GM18861 (cell line): ENCODE results near the gene PCSK9.

ENCODE experiments used
- ATAC-seq: cut with Tn5 transposase; IDR thresholded peaks from one replicate; pipeline ENCODE4 v1.9.1; 2021; ENCODE audit not compliant: unreplicated experiment

The PCSK9 gene

DNA sequence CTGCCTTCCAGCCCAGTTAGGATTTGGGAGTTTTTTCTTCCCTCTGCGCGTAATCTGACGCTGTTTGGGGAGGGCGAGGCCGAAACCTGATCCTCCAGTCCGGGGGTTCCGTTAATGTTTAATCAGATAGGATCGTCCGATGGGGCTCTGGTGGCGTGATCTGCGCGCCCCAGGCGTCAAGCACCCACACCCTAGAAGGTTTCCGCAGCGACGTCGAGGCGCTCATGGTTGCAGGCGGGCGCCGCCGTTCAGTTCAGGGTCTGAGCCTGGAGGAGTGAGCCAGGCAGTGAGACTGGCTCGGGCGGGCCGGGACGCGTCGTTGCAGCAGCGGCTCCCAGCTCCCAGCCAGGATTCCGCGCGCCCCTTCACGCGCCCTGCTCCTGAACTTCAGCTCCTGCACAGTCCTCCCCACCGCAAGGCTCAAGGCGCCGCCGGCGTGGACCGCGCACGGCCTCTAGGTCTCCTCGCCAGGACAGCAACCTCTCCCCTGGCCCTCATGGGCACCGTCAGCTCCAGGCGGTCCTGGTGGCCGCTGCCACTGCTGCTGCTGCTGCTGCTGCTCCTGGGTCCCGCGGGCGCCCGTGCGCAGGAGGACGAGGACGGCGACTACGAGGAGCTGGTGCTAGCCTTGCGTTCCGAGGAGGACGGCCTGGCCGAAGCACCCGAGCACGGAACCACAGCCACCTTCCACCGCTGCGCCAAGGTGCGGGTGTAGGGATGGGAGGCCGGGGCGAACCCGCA is at the start of gene PCSK9:
TSS of gene PCSK9 (plus strand) at position 207 of the 741 bp plus-strand sequence. CDS start at position 497, 290 bp downstream.
- no peak for ATAC-seq

DNA sequence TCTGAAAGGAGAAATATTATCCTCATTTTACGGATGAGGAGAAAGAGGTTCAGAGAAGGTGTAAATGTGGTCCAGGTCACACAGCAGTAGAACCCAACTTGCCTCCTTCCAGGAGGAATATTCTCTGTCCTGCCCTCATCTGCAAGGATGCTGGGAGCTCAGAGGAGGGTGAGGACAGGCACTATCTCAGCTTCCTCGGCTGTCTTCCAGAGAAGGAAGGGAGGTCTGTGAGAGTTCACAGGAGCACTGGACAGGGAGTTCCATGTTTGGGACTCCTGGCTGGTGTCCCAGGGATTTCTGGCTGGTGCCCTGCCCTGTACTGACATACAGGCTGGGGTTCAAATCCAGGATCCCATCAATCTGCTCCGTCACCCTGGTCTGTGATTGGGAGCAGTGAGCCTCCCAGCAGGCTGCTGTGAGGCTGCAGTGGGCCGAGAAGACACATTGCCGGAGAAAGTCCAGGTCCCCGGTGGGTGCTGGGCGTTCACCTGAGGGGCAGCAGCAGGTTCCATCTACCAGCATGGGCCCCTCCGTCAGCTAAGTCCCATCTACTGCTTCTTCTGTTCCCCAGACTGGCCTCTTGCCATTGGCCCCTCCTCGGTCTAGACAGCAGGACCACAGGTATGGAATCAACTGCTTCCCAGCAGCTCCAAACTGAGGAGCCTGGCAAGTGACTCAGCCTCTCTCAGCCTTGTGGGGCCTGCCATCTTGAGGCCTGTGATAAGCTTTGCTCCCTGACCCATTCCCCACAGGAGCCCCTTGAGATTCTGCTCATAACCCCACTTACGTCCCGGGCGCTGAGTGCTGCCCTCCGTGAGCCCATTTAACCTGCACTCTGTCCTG is 49.2 kb upstream of the PCSK9 start:
- ATAC-seq: no peak

DNA sequence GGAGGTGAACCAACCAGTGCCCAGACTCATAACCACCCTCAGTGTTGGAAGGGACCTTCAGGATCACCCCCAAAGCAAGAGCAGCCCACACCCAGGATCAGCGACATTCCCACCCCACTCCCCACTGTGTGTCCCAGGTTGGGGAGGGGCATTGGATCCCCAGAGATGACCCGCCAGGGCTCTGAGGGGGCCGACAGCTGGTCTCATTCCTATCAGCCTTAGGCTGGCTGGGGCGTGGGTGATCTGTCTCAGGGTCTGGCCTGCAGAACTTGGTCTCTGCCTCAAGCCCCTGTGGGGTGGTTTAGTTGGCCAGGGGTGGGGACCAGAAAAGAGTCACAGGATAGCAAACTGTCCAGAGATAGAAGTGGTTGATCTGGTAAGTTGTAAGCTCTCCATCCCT is 48.4 kb upstream of the PCSK9 start:
- no peak for ATAC-seq

DNA sequence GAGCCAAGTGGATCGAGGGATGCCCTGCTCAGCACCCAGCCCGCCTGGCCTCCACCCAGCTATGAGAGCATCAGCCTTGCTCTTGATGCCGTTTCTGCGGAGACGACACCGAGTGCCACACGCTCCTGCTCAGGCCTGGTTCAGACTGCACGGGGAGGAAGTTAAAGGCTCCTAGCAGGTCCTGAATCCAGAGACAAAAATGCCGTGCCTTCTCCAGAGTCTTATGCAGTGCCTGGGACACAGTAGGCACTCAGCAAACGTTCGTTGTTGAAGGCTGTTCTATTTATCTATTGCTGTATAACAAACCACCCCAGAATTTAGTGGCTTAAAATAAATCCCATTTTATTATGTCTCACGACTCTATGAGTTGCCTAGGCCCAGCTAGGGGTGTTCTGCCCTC is 47.4 kb upstream of the PCSK9 start:
- no peak for ATAC-seq

DNA sequence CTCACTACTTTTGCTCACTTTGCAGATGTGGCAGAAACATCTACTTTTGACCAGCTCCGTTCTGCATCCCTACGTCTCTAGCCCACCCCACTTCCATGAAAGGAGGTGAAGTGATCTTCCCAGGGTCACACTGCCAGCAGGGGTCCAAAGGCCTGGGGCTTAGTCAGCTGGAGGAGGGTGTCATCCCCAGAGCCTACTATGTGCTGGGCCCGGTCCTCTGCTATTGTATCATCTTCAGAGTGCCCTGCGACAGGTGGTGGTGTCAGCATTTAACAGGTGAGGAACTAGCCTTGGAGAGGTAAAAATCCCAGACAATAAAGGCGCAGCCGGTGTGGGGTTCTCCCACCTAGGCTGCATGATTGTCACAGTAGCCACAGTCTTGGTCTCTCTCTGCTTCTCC is 46.2 kb upstream of the PCSK9 start:
- ATAC-seq: no peak

DNA sequence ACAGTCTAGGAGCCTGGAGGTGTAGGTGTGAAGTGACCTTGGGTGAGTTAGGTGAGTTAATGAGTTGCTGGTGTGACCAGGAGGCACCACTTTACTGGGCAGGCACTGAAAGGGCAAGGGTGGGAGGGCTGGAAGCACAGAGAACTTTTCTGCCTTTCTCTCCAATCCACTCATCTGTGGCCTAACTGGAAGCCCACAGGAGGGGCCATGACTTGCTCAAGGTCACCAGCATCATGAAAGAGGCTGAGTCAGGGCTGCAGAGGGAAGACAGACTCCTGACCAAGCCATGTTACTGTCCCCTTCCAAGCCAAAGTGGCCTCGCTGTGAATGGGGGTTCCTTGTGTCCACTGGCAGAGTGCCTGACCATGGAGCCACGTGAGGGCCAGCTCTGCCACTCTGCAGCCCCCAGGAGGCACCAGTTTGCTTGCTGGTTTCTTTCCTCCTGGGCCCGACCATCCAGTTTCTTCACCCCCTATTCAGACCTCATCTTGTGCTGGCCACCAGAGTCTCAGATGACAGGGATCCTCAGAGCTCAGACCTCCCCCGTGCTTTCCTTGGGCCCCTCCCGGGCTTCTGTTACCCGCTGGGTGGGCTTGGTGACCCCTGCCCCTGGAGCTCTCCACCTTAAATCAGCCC is 44.9 kb upstream of the PCSK9 start:
- no peak for ATAC-seq

DNA sequence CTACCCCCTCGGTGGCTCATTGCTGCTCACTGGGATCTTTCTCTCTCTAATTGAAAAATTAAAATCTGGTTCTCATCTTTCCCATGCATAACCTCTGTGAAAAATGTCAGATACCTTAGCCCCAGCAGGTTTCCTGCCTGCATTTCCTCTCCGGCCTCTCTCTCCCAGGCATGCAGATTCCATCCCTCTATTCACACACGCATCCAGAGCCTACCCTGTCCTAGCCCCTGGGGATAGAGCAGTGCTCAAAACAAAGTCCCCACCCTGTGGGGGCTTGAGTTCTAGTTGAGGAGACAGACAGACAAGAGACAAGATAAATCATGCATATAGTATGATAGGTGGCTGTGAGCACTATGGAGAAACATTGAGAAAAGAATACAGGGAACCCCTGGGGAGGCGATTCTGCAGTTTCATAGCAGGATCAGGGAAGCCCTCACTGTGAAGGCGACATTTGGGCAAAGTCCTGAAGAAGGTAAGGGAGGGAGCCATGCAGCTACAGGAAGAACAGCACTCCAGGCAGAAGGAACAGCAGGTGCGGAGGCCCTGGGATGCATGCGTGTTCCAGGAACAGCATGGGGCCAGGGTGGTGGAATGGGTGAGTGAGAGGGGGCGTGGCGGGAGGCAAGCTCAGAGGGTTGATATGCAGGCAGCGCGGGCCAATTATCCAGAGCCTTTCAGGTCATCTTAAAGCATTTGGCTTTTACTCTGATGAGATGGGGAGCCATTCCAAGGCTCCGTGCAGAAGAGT is 44.2 kb upstream of the PCSK9 start:
- no peak for ATAC-seq

DNA sequence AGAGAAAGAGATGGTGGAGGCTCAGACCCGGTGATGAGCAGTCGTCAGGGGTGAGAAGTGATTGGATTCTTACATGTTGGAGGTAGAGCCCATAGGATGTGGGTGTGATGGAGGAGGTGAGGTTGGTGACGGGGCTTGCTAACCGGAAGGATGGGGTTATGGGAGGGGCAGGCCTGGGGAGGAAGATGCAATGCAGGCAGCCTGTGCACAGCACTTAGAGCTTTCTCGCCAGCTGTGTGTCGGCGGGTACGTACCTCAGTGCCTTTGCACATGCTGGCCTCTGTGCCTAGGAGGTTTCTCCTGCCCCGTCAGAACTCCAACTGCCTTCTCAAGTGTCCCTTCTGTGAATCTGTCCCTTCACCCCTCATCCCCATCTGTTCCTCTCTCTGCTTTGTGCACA is 43.5 kb upstream of the PCSK9 start:
- no peak for ATAC-seq

DNA sequence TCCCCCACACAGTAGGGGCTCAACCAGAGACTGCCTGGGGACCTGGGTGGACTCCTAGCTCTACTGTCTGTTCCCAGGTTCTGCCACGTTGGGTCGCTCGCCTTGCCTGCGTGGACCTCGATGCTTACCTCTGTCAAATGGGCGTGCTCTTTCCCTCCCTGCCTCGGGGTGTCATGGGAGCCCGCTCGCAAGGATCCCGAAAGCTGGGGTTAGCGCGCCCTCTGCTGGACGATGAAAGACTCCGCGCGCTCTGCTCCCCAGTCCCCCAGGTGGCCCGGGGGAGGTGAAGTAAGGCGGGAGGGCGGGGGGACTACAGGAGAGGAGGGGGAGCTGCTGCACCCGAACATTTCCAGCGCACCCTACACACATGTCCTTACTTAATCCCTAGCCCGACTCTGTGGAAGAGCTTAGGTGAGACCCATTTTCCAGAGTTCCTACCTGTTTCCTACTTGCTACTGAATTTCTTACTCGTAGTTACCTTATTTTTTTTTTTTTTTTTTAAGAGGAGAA is 42.9 kb upstream of the PCSK9 start:
- ATAC-seq: no peak

DNA sequence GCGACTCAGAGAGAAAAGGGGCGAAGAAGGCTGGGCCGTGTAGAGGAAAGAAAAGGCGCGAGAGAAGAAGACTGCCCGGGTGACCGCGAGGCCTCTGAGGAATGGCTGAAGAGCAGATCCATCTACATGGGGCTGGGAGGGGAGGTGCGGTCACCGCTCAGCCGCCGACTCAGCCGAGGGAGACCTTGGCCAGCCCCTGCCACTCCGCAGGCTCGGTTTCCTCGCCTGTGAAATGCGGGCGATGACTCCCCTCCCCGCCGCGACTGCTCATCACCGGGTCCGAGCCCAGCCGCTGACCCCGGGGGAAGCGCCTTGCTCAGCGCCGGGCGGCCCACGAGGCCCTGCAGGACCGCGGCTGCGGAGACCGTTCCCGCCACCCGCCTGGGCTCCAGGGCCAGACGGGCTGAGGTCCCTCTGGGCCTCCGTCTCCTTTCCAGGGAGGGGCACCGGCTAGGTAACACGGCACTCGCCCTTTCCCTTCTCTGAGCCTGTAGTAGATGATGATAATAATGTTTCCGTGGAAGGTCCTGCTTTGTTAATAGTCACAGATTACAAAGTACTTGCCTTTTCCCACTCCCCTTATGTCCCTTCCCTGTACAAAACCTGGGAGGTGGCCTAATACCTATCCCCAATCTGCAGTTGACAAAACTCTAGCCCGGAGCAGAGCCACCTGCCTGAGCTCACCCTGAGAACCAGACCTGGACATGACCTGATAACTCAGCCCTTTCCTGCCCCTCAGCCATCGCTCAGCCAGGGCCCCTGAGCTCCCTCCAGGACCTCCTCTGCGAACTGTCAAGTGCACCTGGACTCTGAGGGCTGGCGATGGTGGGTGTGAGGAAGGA is 42.3 kb upstream of the PCSK9 start:
- ATAC-seq: no peak

DNA sequence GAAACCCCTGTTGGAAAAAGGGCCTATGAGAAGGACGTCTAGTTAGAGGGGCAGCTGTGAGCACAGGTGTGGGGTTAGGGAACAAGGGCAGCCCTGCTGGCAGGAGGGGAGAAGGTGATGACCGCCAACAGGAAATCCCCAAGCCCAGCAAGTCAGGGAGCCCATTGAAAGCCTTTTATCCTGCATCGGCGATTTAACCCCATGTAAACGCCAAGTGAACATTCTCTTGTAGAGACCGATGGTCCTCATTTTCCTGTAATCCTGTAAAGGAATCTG is 41.7 kb upstream of the PCSK9 start:
- no peak for ATAC-seq

DNA sequence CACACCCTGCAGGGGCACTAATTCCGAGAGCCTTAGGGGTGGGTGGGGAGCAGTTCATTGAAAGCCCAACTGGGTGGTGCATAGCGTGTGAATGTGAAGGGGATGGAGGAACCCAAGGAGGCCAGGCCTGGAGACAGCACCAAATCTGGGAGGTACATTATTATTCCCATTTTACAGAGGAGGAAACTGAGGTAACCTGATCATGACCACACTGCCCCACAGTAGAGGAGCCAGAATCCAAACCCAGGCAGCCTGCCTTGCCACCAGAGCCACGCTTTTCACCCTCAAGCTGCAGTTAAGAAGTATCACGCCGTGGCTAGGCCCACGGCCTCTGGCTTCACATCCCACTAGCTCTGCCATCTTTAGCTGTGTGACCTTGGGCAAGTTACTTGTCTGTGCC is 41.2 kb upstream of the PCSK9 start:
- ATAC-seq: no peak

DNA sequence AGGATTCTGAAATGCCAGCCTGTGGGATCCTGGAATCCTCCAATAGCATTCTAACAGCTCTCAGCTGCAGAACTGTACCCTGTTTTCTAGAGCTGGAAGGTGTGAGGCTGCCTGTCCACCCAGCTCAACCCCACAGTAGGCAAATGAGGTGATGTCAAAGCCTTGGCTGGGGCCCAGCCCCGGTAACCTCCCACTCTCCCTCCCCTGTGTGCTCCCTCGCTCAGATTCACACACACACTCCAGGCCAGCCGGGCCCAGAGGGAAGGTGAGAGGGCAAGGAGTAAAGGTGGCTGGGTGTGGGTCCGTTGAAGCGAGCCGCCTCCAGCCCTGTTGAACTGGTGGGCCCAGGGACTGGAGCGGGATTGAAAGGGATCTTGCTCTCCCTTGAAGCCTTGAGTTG is 40.7 kb upstream of the PCSK9 start, which contains the start of gene BSND:
TSS of gene BSND (plus strand) at position 257 of the 400 bp plus-strand sequence. CDS start 254 bp downstream, outside the sequence.
- ATAC-seq: no peak

DNA sequence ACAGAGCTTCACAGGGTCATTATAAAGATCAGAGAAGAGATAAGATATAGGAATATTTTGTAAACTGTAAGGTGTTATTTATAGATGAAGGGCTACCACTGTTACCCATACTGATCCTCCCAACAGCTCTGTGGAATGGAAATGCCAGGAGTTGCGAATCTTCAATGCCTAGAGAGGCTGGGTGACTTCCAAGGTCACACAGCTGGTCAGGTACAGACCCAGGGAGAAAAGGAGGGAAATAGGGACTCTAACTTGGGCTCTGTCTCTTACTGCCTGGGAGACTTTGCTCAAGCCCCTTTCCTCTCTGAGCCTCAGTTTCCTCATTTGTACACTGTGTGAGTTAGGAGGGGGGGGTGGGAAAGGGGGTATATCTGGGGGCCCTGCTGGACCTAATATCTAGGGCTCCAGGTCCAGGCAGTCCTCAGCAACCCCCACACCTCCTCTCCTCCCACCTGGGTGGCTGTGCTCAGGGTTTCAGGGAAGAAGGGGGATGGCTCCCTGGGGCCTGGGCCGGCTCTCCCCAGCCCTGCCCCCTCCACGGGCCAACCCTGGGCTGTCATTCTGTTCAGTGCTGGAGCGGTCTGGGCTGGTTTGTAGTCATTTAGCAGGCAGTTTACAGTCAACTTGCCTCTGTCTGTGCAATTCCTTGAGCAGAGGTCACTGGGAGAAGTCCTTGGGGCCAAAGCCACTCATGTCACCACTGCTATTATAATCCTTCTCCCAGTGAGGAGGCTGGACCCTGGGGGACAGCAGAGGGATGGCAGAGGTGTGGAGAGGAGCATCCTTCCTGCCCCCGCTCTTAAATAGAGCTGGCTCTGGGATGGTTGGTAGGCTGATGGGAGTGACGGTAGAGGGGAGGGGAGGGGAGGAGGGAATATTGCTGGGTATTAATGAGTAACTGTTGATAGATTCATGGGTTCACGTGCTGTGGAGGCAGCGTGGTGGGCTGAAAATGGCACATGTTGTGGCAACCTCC is 39.0 kb upstream of the PCSK9 start:
- no peak for ATAC-seq

DNA sequence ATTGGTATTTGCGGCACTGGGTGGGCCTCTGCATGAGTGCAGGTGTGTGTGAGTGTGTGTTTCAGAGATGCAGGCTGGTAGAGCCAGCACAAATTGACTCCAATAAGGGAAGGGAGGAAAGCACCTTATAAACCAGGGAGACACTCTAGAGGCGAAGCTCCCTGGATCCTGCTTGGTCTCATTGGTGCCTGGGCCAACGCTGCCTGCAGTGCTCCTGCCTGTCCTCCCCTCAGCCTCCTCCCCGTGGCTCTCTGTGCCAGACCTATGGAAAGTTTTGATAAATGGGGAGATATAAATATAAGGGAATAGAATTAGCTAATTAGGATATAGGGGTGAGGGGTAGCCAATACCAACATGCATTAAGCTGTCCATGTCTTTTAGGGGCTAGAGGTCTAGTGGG is 38.0 kb upstream of the PCSK9 start:
- no peak for ATAC-seq

DNA sequence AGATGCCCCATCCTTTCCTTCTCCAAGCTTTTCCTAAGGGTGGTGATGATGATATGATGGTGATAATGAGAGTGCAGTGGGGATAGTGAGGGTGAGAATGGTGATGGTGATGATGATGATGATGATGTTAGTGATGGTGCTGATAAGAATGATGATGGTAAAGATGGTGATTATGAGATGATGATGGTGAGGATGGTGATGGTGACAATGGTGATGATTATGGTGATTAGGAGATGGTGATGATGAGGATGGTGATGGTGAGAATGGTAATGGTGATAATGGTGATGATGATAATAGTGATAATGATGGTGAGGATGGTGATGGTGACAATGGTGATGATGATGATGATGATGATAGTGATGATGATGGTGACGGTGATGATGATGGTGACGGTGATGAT is 36.7 kb upstream of the PCSK9 start:
- no peak for ATAC-seq

DNA sequence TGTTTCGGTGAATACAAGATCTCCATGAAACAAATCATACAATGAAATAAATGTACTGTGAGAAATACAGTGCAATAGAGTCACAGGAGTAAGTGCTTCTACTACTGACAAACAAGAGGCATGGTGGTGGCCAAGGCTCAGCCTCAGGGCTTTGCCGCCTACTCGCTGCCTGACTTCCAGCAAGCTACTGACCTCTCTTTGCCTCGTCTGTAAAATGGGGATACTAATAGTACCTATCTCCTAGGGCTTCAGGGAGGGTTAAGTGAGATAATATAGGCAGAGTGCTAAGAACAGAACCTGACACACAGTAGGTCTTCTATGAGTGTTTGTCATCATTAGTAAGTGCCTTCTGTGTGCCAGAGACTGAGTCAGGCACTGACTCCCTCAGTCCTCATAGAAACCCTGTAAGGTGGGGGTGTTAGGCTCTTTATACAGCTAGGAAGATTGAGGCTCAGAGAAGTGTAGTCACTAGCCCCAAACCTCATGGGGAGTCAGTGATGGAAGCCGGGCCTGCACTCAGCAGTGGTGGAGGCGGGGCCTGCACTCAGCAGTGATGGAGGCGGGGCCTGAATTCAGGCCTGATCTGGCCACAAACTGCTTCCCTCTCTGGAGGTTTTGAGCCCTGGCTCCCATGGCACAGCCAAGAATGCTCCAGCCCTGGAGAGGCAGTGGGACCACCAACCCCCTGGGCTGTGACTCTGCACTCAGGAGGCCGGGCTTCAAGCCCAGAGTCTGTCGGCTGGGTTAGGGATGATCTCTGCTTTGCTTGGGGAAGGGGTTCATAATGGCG is 33.8 kb upstream of the PCSK9 start:
- no peak for ATAC-seq

DNA sequence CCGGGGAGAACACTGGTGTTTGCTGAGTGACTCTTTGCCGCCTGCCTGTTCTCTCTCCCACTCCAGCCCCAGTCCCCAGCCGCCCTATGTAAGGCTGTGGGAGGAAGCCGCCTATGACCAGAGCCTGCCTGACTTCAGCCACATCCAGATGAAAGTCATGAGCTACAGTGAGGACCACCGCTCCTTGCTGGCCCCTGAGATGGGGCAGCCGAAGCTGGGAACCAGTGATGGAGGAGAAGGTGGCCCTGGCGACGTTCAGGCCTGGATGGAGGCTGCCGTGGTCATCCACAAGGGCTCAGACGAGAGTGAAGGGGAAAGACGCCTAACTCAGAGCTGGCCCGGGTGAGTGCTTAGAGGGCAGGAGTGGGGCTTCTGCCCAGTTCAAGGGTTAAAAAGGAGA is 32.4 kb upstream of the PCSK9 start:
- ATAC-seq: no peak
